ENCODE data around the gene ZDHHC3. TPM values are rescaled to one million over a fixed set of nuclear protein-coding genes. Genes with fewer than 3 reads are reported as not detected.

ZDHHC3 gene
- total RNA-seq, 1 donor from 2014 or later, result 25.6 TPM

GRCh38 chr3:44923632-44924456 is 52.1 kb downstream of the ZDHHC3 start:
- Histone ChIP-seq H3K27me3 (ENCODE audit: control insufficient read depth in 3 of 3, insufficient read depth in 3 of 3, low read length in 3 of 3) (no peaks in the 10 kb centered on the region), H3K4me1 (ENCODE audit: control insufficient read depth in 3 of 3, insufficient read depth in 3 of 3, low read length in 3 of 3) (peaks cover 0 to 4% (median 0%) of the 10 kb centered on the region in 3 donors), H3K36me3 (ENCODE audit: control insufficient read depth in 3 of 3, insufficient read depth in 3 of 3, low read length in 3 of 3) (peaks cover 39 to 50% (median 44%) of the 10 kb centered on the region in 3 donors), H3K9ac (ENCODE audit: low read depth in 1 of 3, low read length in 3 of 3) (no peak overlapping the region), H3K4me3 (ENCODE audit: low read length in 3 of 3) (no peak overlapping the region), H3K27ac (ENCODE audit: low read depth, low read length) (no peak overlapping the region), H3K9me3 (ENCODE audit: control insufficient read depth in 3 of 3, low read length in 3 of 3) (no peaks in the 10 kb centered on the region)

GRCh38 chr3:44920081-44920480 is 55.9 kb downstream of the ZDHHC3 start:
- Histone ChIP-seq H3K9me3 (ENCODE audit: control insufficient read depth in 3 of 3, low read length in 3 of 3) (no peaks in the 10 kb centered on the region), H3K27me3 (ENCODE audit: control insufficient read depth in 3 of 3, insufficient read depth in 3 of 3, low read length in 3 of 3) (no peaks in the 10 kb centered on the region), H3K36me3 (ENCODE audit: control insufficient read depth in 3 of 3, insufficient read depth in 3 of 3, low read length in 3 of 3) (peaks cover 18 to 38% (median 30%) of the 10 kb centered on the region in 3 donors), H3K4me3 (ENCODE audit: low read length in 3 of 3) (no peak overlapping the region), H3K9ac (ENCODE audit: low read depth in 1 of 3, low read length in 3 of 3) (no peak overlapping the region), H3K27ac (ENCODE audit: low read depth, low read length) (no peak overlapping the region), H3K4me1 (ENCODE audit: control insufficient read depth in 3 of 3, insufficient read depth in 3 of 3, low read length in 3 of 3) (peaks cover 0 to 4% (median 0%) of the 10 kb centered on the region in 3 donors)

GRCh38 chr3:44918581-44918980 is 57.4 kb downstream of the ZDHHC3 start:
- Histone ChIP-seq H3K9me3 (ENCODE audit: control insufficient read depth in 3 of 3, low read length in 3 of 3) (no peaks in the 10 kb centered on the region), H3K36me3 (ENCODE audit: control insufficient read depth in 3 of 3, insufficient read depth in 3 of 3, low read length in 3 of 3) (peaks cover 18 to 32% (median 30%) of the 10 kb centered on the region in 3 donors), H3K27me3 (ENCODE audit: control insufficient read depth in 3 of 3, insufficient read depth in 3 of 3, low read length in 3 of 3) (no peaks in the 10 kb centered on the region), H3K4me1 (ENCODE audit: control insufficient read depth in 3 of 3, insufficient read depth in 3 of 3, low read length in 3 of 3) (peaks cover 0 to 4% (median 0%) of the 10 kb centered on the region in 3 donors), H3K9ac (ENCODE audit: low read depth in 1 of 3, low read length in 3 of 3) (no peak overlapping the region), H3K27ac (ENCODE audit: low read depth, low read length) (no peak overlapping the region), H3K4me3 (ENCODE audit: low read length in 3 of 3) (no peak overlapping the region)

- peaks cover 0 to 4% (median 0%) of the 10 kb centered on the region in 3 donors for H3K4me1 ChIP-seq (ENCODE audit: control insufficient read depth in 3 of 3, insufficient read depth in 3 of 3, low read length in 3 of 3)
- no peak overlapping the region for H3K27ac ChIP-seq (ENCODE audit: low read depth, low read length)
- H3K9ac ChIP-seq (ENCODE audit: low read depth in 1 of 3, low read length in 3 of 3), result no peak overlapping the region
- peaks cover 18 to 31% (median 30%) of the 10 kb centered on the region in 3 donors for H3K36me3 ChIP-seq (ENCODE audit: control insufficient read depth in 3 of 3, insufficient read depth in 3 of 3, low read length in 3 of 3)
- no peak overlapping the region for H3K4me3 ChIP-seq (ENCODE audit: low read length in 3 of 3)
- H3K27me3 ChIP-seq (ENCODE audit: control insufficient read depth in 3 of 3, insufficient read depth in 3 of 3, low read length in 3 of 3), result no peaks in the 10 kb centered on the region
- H3K9me3 ChIP-seq (ENCODE audit: control insufficient read depth in 3 of 3, low read length in 3 of 3), result no peaks in the 10 kb centered on the region
Measured at GRCh38 chr3:44918087-44918486, 57.9 kb downstream of the ZDHHC3 start.

DNA sequence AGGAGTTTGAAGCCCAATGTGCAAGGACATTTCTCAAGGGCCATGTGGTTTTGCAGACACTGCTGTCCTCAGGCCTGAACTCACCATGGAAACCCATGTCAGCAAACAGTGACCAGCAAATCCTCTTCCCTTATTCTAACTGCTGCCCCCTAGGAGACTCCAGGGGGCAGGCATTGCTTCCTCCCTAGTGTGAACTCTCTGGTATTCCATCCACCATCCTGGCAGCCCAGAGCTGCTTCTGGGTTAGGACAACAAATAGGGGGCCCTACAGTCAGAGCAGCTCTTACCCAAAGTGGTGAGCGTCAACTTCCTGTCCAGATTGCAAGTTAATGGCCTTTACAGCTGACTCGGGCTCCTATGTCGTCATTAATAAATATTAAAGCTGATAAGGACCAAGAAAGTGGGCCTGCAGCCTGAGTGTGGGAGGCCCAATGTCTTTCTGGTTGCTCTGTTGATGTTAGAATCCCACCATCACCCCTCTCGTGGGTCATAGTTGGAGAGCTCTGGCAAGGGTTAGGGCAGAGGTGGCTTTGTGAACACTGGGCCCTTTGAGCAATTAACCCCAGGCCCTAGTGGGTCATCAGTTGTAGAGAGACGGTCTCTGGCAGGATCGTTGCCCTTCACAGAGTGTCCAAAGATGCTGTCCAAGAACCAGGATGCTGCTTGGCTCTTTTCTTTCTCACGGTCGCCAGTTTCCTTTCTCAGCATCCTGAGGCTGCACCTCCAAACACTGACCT is 60.1 kb downstream of the ZDHHC3 start:
- Histone ChIP-seq H3K27ac (ENCODE audit: low read depth, low read length) (no peak overlapping the region), H3K9me3 (ENCODE audit: control insufficient read depth in 3 of 3, low read length in 3 of 3) (no peaks in the 10 kb centered on the region), H3K4me1 (ENCODE audit: control insufficient read depth in 3 of 3, insufficient read depth in 3 of 3, low read length in 3 of 3) (peaks cover 0 to 4% (median 0%) of the 10 kb centered on the region in 3 donors)

GRCh38 chr3:44914936-44915335 is 61.0 kb downstream of the ZDHHC3 start:
- H3K27ac ChIP-seq (ENCODE audit: low read depth, low read length), result no peak overlapping the region
- H3K36me3 ChIP-seq (ENCODE audit: control insufficient read depth in 3 of 3, insufficient read depth in 3 of 3, low read length in 3 of 3), result peaks cover 8 to 18% (median 13%) of the 10 kb centered on the region in 3 donors
- no peaks in the 10 kb centered on the region for H3K9me3 ChIP-seq (ENCODE audit: control insufficient read depth in 3 of 3, low read length in 3 of 3)
- H3K4me3 ChIP-seq (ENCODE audit: low read length in 3 of 3), result no peak overlapping the region
- peaks cover 0 to 5% (median 2%) of the 10 kb centered on the region in 3 donors for H3K27me3 ChIP-seq (ENCODE audit: control insufficient read depth in 3 of 3, insufficient read depth in 3 of 3, low read length in 3 of 3)
- H3K4me1 ChIP-seq (ENCODE audit: control insufficient read depth in 3 of 3, insufficient read depth in 3 of 3, low read length in 3 of 3), result no peaks in the 10 kb centered on the region
- H3K9ac ChIP-seq (ENCODE audit: low read depth in 1 of 3, low read length in 3 of 3), result no peak overlapping the region

More for the DNA sequence above, 60.1 kb downstream of the ZDHHC3 start:
- Histone ChIP-seq H3K27me3 (ENCODE audit: control insufficient read depth in 3 of 3, insufficient read depth in 3 of 3, low read length in 3 of 3) (no peaks in the 10 kb centered on the region), H3K4me3 (ENCODE audit: low read length in 3 of 3) (no peak overlapping the region), H3K36me3 (ENCODE audit: control insufficient read depth in 3 of 3, insufficient read depth in 3 of 3, low read length in 3 of 3) (peaks cover 8 to 23% (median 20%) of the 10 kb centered on the region in 3 donors), H3K9ac (ENCODE audit: low read depth in 1 of 3, low read length in 3 of 3) (no peak overlapping the region)

GRCh38 chr3:44913868-44914468 is 62.0 kb downstream of the ZDHHC3 start:
- Histone ChIP-seq H3K9ac (ENCODE audit: low read depth in 1 of 3, low read length in 3 of 3) (no peak overlapping the region), H3K27ac (ENCODE audit: low read depth, low read length) (no peak overlapping the region), H3K4me1 (ENCODE audit: control insufficient read depth in 3 of 3, insufficient read depth in 3 of 3, low read length in 3 of 3) (no peaks in the 10 kb centered on the region), H3K4me3 (ENCODE audit: low read length in 3 of 3) (no peak overlapping the region), H3K36me3 (ENCODE audit: control insufficient read depth in 3 of 3, insufficient read depth in 3 of 3, low read length in 3 of 3) (peaks cover 8 to 18% (median 13%) of the 10 kb centered on the region in 3 donors), H3K27me3 (ENCODE audit: control insufficient read depth in 3 of 3, insufficient read depth in 3 of 3, low read length in 3 of 3) (peaks cover 0 to 8% (median 5%) of the 10 kb centered on the region in 3 donors), H3K9me3 (ENCODE audit: control insufficient read depth in 3 of 3, low read length in 3 of 3) (no peaks in the 10 kb centered on the region)

DNA sequence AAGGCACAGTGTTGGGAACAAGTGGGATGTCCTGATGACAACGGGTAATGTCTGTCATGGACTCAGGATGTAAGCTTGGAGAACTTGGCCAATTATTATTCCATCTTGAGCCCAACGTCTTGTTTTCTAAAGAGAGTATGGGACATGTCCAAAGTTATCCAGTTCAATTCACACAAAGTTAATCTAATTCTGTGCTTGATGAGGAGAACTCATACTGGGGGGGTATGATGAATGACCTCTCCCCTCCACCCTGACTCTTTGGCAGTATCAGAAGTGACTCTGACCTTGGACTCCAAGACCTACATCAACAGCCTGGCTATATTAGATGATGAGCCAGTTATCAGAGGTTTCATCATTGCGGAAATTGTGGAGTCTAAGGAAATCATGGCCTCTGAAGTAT is 65.3 kb downstream of the ZDHHC3 start:
- Histone ChIP-seq H3K4me3 (ENCODE audit: low read length in 3 of 3) (no peak overlapping the region), H3K9ac (ENCODE audit: low read depth in 1 of 3, low read length in 3 of 3) (no peak overlapping the region), H3K27me3 (ENCODE audit: control insufficient read depth in 3 of 3, insufficient read depth in 3 of 3, low read length in 3 of 3) (peaks cover 0 to 9% (median 8%) of the 10 kb centered on the region in 3 donors), H3K4me1 (ENCODE audit: control insufficient read depth in 3 of 3, insufficient read depth in 3 of 3, low read length in 3 of 3) (no peaks in the 10 kb centered on the region), H3K9me3 (ENCODE audit: control insufficient read depth in 3 of 3, low read length in 3 of 3) (peaks cover 0 to 2% (median 0%) of the 10 kb centered on the region in 3 donors), H3K27ac (ENCODE audit: low read depth, low read length) (no peak overlapping the region), H3K36me3 (ENCODE audit: control insufficient read depth in 3 of 3, insufficient read depth in 3 of 3, low read length in 3 of 3) (no peaks in the 10 kb centered on the region)

- no peak overlapping the region for H3K9ac ChIP-seq (ENCODE audit: low read depth in 1 of 3, low read length in 3 of 3)
- H3K4me1 ChIP-seq (ENCODE audit: control insufficient read depth in 3 of 3, insufficient read depth in 3 of 3, low read length in 3 of 3), result no peaks in the 10 kb centered on the region
- H3K4me3 ChIP-seq (ENCODE audit: low read length in 3 of 3), result no peak overlapping the region
- H3K36me3 ChIP-seq (ENCODE audit: control insufficient read depth in 3 of 3, insufficient read depth in 3 of 3, low read length in 3 of 3), result no peaks in the 10 kb centered on the region
- H3K27ac ChIP-seq (ENCODE audit: low read depth, low read length), result no peak overlapping the region
- H3K9me3 ChIP-seq (ENCODE audit: control insufficient read depth in 3 of 3, low read length in 3 of 3), result peaks cover 0 to 2% (median 0%) of the 10 kb centered on the region in 3 donors
- peaks cover 0 to 9% (median 8%) of the 10 kb centered on the region in 3 donors for H3K27me3 ChIP-seq (ENCODE audit: control insufficient read depth in 3 of 3, insufficient read depth in 3 of 3, low read length in 3 of 3)
Measured at GRCh38 chr3:44909063-44909462, 66.9 kb downstream of the ZDHHC3 start.

All from skeletal muscle tissue (tissue), 4 donors.